ENCODE data around the gene SPOCK1. TPM values are rescaled to one million over a fixed set of nuclear protein-coding genes. Genes with fewer than 3 reads are reported as not detected.

The SPOCK1 gene
- polyA plus RNA-seq, 3 donors, result 1.8 to 5.7 (median 2.1) TPM

DNA sequence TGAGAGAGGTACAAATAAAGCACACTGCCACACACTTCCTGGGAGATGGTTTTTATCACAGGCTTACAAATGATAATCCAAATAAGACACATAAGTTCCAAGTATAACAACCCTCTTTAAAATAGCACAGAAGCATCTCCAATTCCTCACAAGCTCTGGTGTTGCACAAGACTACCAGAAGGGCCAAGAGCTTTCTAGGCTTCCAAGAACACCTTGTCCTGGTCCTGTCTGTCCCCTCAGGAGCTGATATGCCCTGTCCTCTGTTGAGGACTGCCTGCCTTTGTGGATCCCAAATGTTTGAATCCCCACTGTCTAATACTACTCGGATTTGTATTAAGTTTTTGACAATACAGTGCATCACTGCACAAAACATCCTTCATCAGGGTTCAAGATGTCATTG, 110.1 kb downstream of the SPOCK1 start:
- Mint-ChIP-seq H3K9me3 (peaks cover 0 to 7% (median 2%) of the 10 kb centered on the region in 7 donors), H3K4me3 (no peak overlapping the region), H3K36me3 (no peaks in the 10 kb centered on the region), H3K27ac (peak overlapping the region in 1 of 7 donors; percentile 23), H3K4me1 (no peaks in the 10 kb centered on the region), H3K27me3 (ENCODE audit: low read depth in 3 of 3) (peaks cover 2 to 6% (median 3%) of the 10 kb centered on the region in 3 donors)
- Histone ChIP-seq H2AFZ (ENCODE audit: insufficient read depth, low read depth, low read length, poor library complexity, severe bottlenecking) (no peak overlapping the region), H3K36me3 (replicated peaks in 1 of 2; ENCODE audit: control insufficient read depth in 1 of 2, insufficient read depth in 2 of 2, low read length in 2 of 2) (no peaks in the 10 kb centered on the region), H3K4me2 (replicated peaks; ENCODE audit: extremely low read depth, low read length, poor library complexity, severe bottlenecking) (no peak overlapping the region), H3K79me2 (ENCODE audit: insufficient read depth, low read length) (no peaks in the 10 kb centered on the region), H4K20me1 (ENCODE audit: insufficient read depth, low read length) (no peaks in the 10 kb centered on the region), H3K27me3 (ENCODE audit: control insufficient read depth in 2 of 2, insufficient read depth in 2 of 2, low read length in 2 of 2) (no peaks in the 10 kb centered on the region), H3K9ac (ENCODE audit: insufficient read depth, low read length, poor library complexity, severe bottlenecking) (no peak overlapping the region), H3K4me1 (ENCODE audit: control insufficient read depth in 1 of 2, insufficient read depth in 2 of 2, low read length in 2 of 2) (no peaks in the 10 kb centered on the region), H3K9me3 (replicated peaks in 1 of 2; ENCODE audit: control insufficient read depth in 1 of 2, insufficient read depth in 1 of 2, low read length in 2 of 2) (no peaks in the 10 kb centered on the region), H3K4me3 (replicated peaks in 1 of 3; ENCODE audit: low read depth in 2 of 3, low read length in 3 of 3) (no peak overlapping the region), H3K27ac (ENCODE audit: low read depth in 1 of 2, low read length in 2 of 2) (no peak overlapping the region)
- intact Hi-C loops (cut with micrococcal nuclease), result no loop called here
- DNase-seq, result no peak
- TF ChIP-seq, protein P1, sequence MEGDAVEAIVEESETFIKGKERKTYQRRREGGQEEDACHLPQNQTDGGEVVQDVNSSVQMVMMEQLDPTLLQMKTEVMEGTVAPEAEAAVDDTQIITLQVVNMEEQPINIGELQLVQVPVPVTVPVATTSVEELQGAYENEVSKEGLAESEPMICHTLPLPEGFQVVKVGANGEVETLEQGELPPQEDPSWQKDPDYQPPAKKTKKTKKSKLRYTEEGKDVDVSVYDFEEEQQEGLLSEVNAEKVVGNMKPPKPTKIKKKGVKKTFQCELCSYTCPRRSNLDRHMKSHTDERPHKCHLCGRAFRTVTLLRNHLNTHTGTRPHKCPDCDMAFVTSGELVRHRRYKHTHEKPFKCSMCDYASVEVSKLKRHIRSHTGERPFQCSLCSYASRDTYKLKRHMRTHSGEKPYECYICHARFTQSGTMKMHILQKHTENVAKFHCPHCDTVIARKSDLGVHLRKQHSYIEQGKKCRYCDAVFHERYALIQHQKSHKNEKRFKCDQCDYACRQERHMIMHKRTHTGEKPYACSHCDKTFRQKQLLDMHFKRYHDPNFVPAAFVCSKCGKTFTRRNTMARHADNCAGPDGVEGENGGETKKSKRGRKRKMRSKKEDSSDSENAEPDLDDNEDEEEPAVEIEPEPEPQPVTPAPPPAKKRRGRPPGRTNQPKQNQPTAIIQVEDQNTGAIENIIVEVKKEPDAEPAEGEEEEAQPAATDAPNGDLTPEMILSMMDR (IDR thresholded peaks at IDR 0.05), result no peak
- no CpG with 5 or more reads among the region's 1 CpG for WGBS (ENCODE audit: insufficient coverage)

DNA sequence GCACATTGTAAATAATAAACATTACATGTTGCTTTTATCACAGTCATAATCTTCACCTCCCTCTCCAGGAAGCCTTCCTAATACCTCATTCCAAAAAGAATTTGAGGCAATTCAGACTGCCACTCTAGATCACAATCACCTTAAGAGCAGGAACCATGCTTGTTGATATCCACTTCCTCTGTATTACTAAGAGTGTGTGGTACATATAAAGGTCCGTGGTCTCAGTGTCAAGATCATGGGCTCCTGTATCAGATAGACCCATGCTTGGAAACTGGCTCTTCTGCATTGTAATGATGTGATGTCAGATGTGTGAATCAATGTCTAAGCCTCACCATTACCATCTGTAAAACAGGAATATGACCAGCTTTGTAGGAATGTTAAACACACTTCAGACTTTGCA, 114.1 kb downstream of the SPOCK1 start:
- Histone ChIP-seq H3K4me3 (replicated peaks in 1 of 3; ENCODE audit: low read depth in 2 of 3, low read length in 3 of 3) (no peak overlapping the region), H3K27ac (ENCODE audit: low read depth in 1 of 2, low read length in 2 of 2) (no peak overlapping the region), H3K27me3 (ENCODE audit: control insufficient read depth in 2 of 2, insufficient read depth in 2 of 2, low read length in 2 of 2) (no peaks in the 10 kb centered on the region), H2AFZ (ENCODE audit: insufficient read depth, low read depth, low read length, poor library complexity, severe bottlenecking) (no peak overlapping the region), H3K4me2 (replicated peaks; ENCODE audit: extremely low read depth, low read length, poor library complexity, severe bottlenecking) (no peak overlapping the region), H3K4me1 (ENCODE audit: control insufficient read depth in 1 of 2, insufficient read depth in 2 of 2, low read length in 2 of 2) (no peaks in the 10 kb centered on the region), H3K36me3 (replicated peaks in 1 of 2; ENCODE audit: control insufficient read depth in 1 of 2, insufficient read depth in 2 of 2, low read length in 2 of 2) (no peaks in the 10 kb centered on the region), H3K9me3 (replicated peaks in 1 of 2; ENCODE audit: control insufficient read depth in 1 of 2, insufficient read depth in 1 of 2, low read length in 2 of 2) (peaks cover 12 to 20% of the 10 kb centered on the region in 2 donors), H3K79me2 (ENCODE audit: insufficient read depth, low read length) (no peaks in the 10 kb centered on the region), H3K9ac (ENCODE audit: insufficient read depth, low read length, poor library complexity, severe bottlenecking) (no peak overlapping the region), H4K20me1 (ENCODE audit: insufficient read depth, low read length) (no peaks in the 10 kb centered on the region)
- intact Hi-C loops (cut with micrococcal nuclease), result no loop called here
- DNase-seq, result no peak
- H3K27ac Mint-ChIP-seq, result no peak overlapping the region
- H3K4me1 Mint-ChIP-seq, result no peaks in the 10 kb centered on the region
- H3K9me3 Mint-ChIP-seq, result peaks cover 13 to 30% (median 20%) of the 10 kb centered on the region in 7 donors
- H3K36me3 Mint-ChIP-seq, result no peaks in the 10 kb centered on the region
- no peak overlapping the region for H3K4me3 Mint-ChIP-seq
- WGBS (ENCODE audit: insufficient coverage), result no CpG with 5 or more reads among the region's 1 CpG
- TF ChIP-seq, protein P1 (IDR thresholded peaks at IDR 0.05), result no peak
- peaks cover 0 to 4% (median 2%) of the 10 kb centered on the region in 3 donors for H3K27me3 Mint-ChIP-seq (ENCODE audit: low read depth in 3 of 3)
